Common myeloid progenitor, CD34-positive (primary cell): ENCODE measurements around the gene SHISAL1.
"Not testable (repeated sequence)": the region's sequence is repeated elsewhere in the genome, so short reads cannot be mapped to it uniquely, and the experiment has no call there.

Source experiments
- CTCF ChIA-PET: fragments of 350-600 bp; sonication (Branson Sonifier 250); formaldehyde crosslinking; loops from one replicate; lab custom pipeline; 2021; ENCODE audit warnings: antibody characterized with exemption; lab: Charles Lee
- POLR2A ChIA-PET: fragments of 350-600 bp; sonication (Branson Sonifier 250); formaldehyde crosslinking; loops from one replicate; lab custom pipeline; 2021; ENCODE audit warnings: antibody characterized with exemption; lab: Charles Lee
- DNase-seq, 3 donors: peaks; one replicate each; pipeline versions ENCODE4 v3.0.0 to v3.0.0-alpha.2; 2013
- H3K27ac ChIP-seq, 2 experiments: 1 replicate in 1 of 2; 2 replicates in 1 of 2; pipeline ENCODE4 v1.7.0; 2013; ENCODE audit warnings: inconsistent platforms in 2 of 2, low read length in 2 of 2, mild to moderate bottlenecking in 2 of 2, low read depth in 1 of 2, moderate library complexity in 1 of 2; ENCODE audit not compliant: severe bottlenecking in 2 of 2, insufficient read depth in 1 of 2, poor library complexity in 1 of 2
- H3K27me3 ChIP-seq, 5 experiments: replicated peaks in 2 of 5; 1 replicate in 3 of 5; 2 replicates in 2 of 5; pipeline versions ENCODE4 v1.6.1 to v1.7.0; 2013; ENCODE audit warnings: low read length in 4 of 5, mild to moderate bottlenecking in 2 of 5, moderate library complexity in 2 of 5, inconsistent platforms in 1 of 5; ENCODE audit not compliant: insufficient read depth in 5 of 5, control insufficient read depth in 4 of 5
- H3K36me3 ChIP-seq, 4 experiments: 1 replicate in 2 of 4; 2 replicates in 2 of 4; pipeline versions ENCODE4 v1.6.1 to v1.7.0; 2013; ENCODE audit warnings: low read length in 3 of 4, control low read depth in 1 of 4, mild to moderate bottlenecking in 1 of 4; ENCODE audit not compliant: control insufficient read depth in 4 of 4, insufficient read depth in 4 of 4
- H3K4me1 ChIP-seq, 4 experiments: 1 replicate in 3 of 4; 2 replicates in 1 of 4; pipeline versions ENCODE4 v1.6.1 to v1.7.1; 2013; ENCODE audit warnings: low read length in 3 of 4, mild to moderate bottlenecking in 3 of 4, control low read depth in 1 of 4, inconsistent platforms in 1 of 4, moderate library complexity in 1 of 4; ENCODE audit not compliant: control insufficient read depth in 4 of 4, insufficient read depth in 4 of 4; ENCODE audit errors: control extremely low read depth in 1 of 4
- H3K4me3 ChIP-seq, 7 experiments: 1 replicate in 4 of 7; 2 replicates in 3 of 7; pipeline versions ENCODE4 v1.5.1 to v1.7.0; 2013; ENCODE audit warnings: mild to moderate bottlenecking in 7 of 7, low read length in 6 of 7, moderate library complexity in 6 of 7, inconsistent platforms in 2 of 7, low read depth in 2 of 7, control low read depth in 1 of 7; ENCODE audit not compliant: insufficient read depth in 4 of 7, control insufficient read depth in 1 of 7; ENCODE audit errors: extremely low read depth in 1 of 7
- H3K9me3 ChIP-seq, 5 experiments: 1 replicate in 4 of 5; 2 replicates in 1 of 5; pipeline versions ENCODE4 v1.6.1 to v1.7.1; 2013; ENCODE audit warnings: low read length in 4 of 5, mild to moderate bottlenecking in 2 of 5, inconsistent platforms in 1 of 5, low read depth in 1 of 5, moderate library complexity in 1 of 5; ENCODE audit not compliant: control insufficient read depth in 4 of 5, insufficient read depth in 2 of 5; ENCODE audit errors: control extremely low read depth in 1 of 5
- WGBS: methylation state at CpG from one replicate; pipeline ENCODE4 v1.1.5; 2013; ENCODE audit not compliant: insufficient coverage; 5-methylcytosine and 5-hydroxymethylcytosine counted together

The SHISAL1 gene

DNA sequence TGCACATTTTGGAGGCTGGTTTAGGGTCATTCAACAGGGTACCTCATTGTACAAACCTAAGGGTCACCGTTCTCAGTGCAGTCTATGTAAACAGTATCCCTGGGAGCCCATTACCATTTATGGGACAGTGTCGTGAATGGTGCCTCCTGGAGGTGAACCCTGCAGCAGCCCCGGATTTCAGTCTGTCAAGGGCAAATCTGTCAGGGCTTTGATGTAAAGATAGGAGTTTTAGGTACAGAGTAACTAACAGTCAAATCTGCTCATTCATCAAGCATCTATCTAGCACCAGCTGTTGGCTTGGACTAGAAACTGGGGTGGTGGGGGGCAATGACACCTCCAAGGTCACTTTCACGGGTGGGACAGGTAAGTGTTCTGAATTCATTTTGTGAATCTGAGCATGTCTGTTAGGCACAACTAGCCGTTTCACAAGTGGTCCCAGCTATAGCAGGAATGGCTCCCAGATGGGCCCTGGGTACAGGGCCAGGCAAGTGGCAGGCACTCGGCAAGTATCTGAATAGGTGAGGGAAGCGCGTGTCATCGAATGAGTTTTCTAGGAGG is 68.4 kb downstream of the SHISAL1 start:
- H3K27ac ChIP-seq, result no peak overlapping the region
- DNase-seq, result no peak
- no peak overlapping the region for H3K4me3 ChIP-seq
- CTCF ChIA-PET, result interaction anchor here (1.1 kb wide), 1 partner anchor 39 kb away, joined by 3 read pairs; no protein-coding TSS in a partner anchor
- peaks cover 0 to under 1% (median under 1%) of the 10 kb centered on the region in 5 experiments for H3K9me3 ChIP-seq
- POLR2A ChIA-PET, result no interaction called here
- WGBS, result 99% methylated on average over 8 of the region's 9 CpGs
- H3K27me3 ChIP-seq, result peaks cover 0 to 3% (median 0%) of the 10 kb centered on the region in 5 experiments
- H3K36me3 ChIP-seq, result no peaks in the 10 kb centered on the region
- H3K4me1 ChIP-seq, result no peaks in the 10 kb centered on the region

DNA sequence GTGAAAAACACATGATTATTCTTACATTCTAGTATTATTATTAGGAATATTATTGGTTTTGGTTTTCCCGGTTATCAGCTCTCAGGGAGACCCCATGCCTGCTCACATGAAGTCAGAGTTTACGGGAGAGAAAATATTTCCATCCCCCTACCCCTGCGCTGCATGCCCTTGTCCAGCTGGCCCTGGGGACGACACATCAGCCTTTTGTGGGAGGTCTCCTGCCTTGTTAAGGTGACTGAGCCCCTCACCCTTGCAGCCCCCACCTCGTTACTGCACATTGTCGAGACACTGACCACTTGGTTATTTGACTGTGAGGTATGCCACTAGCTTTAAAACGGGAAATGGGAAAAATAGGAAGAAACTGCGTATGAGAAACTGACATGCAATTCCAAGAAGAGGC is 69.0 kb downstream of the SHISAL1 start:
- DNase-seq, result no peak
- H3K4me3 ChIP-seq, result no peak overlapping the region
- ChIA-PET CTCF (interaction anchor here (1.1 kb wide), 1 partner anchor 39 kb away, joined by 3 read pairs; no protein-coding TSS in a partner anchor), POLR2A (no interaction called here)
- WGBS, result 95% methylated on average over 4 of the region's 8 CpGs
- H3K9me3 ChIP-seq, result no peaks in the 10 kb centered on the region
- H3K27me3 ChIP-seq, result peaks cover 0 to 3% (median 0%) of the 10 kb centered on the region in 5 experiments
- no peaks in the 10 kb centered on the region for H3K4me1 ChIP-seq
- H3K36me3 ChIP-seq, result no peaks in the 10 kb centered on the region
- H3K27ac ChIP-seq, result no peak overlapping the region

DNA sequence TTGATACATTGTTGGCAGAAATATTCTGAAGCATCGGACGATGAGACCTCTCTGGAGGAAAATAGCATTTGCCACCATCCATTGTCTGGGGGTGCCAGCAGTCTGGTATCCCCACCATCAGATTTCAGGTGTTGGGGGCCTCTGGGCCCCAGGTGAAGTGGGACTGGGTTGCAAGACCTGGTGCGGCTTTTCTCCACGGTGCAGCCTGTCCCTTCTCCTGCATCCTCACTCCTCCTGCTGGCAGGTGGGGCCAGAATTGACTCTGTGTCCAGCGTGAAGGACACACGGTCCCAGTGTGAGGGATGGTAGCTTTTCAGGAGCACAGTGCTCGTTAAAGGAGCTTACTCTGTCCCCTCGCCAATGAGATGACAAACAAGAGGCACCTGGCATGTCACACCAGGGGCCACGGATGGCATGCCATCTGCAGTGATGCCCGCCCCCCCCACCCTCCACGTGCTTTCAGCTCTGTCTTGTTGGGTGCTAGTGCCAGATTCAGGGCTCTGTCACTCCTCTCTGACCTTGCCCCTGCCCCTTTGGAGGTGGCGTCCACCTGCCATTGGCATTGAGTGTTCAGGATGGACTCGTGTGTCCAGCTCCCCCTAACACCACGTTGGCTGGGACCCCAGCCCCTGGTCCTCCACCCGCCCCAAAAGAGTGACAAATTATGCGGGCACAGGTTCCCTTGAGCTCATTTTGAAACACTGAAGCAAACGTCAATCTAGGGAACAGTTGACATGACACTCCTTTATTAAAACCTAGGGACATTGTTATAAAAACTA is 69.6 kb downstream of the SHISAL1 start:
- H3K9me3 ChIP-seq, result no peaks in the 10 kb centered on the region
- H3K27ac ChIP-seq, result no peak overlapping the region
- POLR2A ChIA-PET, result interaction anchor here (0.7 kb wide), 1 partner anchor 132 kb away, joined by 3 read pairs; no protein-coding TSS in a partner anchor
- no peaks in the 10 kb centered on the region for H3K4me1 ChIP-seq
- no peak for DNase-seq
- no peaks in the 10 kb centered on the region for H3K36me3 ChIP-seq
- CTCF ChIA-PET, result no interaction called here
- WGBS, result 98% methylated on average over 13 of the region's 17 CpGs
- H3K27me3 ChIP-seq, result peaks cover 0 to 3% (median 2%) of the 10 kb centered on the region in 5 experiments
- H3K4me3 ChIP-seq, result no peak overlapping the region

DNA sequence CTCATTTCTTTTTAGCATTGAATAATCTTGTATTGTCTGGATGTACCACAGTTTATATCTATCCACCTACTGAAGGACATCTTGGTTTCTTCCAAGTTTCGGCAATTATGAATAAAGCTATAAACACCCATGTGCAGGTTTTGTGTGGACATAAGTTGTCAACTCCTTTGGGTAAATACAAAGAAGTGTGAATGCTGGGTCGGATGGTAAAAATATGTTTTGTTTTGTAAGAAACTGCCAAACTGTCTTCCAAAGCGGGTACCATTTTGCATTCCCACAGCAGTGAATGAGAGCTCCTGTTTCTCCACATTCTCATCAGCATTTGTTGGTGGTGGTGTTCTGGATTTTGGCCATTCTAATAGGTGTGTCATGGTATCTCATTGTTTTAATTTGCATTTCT is 71.6 kb downstream of the SHISAL1 start:
- H3K9me3 ChIP-seq, H3K36me3 ChIP-seq, POLR2A ChIA-PET, H3K4me1 ChIP-seq, H3K27ac ChIP-seq, DNase-seq, H3K4me3 ChIP-seq, H3K27me3 ChIP-seq: not testable (repeated sequence)
- CTCF ChIA-PET, result interaction anchor here (0.7 to 1.3 kb wide), 2 partner anchors 23 to 36 kb away, joined by 3 to 4 read pairs; no protein-coding TSS in a partner anchor
- no CpG with 5 or more reads among the region's 3 CpGs for WGBS

DNA sequence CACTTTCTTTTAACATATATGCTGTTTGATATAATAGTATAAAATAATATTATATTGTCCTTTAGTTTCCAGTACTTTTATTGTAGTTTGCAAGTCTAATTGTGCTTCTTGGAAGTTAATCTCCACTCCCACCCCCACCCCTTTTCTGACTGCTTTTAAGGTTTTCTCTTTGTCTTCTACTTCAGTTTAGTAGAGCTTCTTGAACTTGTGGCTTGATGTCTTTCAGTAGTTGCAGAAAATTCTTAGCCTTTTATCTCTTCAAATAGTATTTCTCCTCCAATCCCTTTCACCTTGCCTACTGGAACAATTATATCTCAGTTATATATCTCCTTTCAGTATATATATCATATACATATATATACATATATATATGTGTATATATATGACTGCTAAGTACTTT is 75.5 kb downstream of the SHISAL1 start:
- Histone ChIP-seq H3K4me3 (no peak overlapping the region), H3K27me3 (peaks cover 0 to 2% (median 0%) of the 10 kb centered on the region in 5 experiments), H3K27ac (no peak overlapping the region), H3K9me3 (peaks cover 0 to 3% (median 0%) of the 10 kb centered on the region in 5 experiments), H3K4me1 (no peaks in the 10 kb centered on the region), H3K36me3 (no peaks in the 10 kb centered on the region)
- ChIA-PET POLR2A (no interaction called here), CTCF (no interaction called here)
- no peak for DNase-seq

DNA sequence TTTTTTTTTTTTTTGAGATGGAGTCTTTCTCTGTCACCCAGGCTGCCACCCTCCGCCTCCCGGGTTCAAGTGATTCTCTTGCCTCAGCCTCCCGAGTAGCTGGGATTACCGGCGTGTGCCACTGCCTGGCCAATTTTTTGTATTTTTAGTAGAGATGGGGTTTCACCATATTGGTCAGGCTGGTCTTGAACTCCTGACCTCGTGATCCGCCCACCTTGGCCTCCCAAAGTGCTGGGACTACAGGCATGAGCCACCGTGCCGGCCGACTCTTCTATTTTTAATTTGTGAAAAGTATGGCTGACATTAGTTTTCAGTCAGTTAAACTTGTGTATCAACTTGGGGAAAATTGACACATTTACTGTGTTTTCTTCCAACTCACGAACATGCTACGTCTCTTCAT is 78.4 kb downstream of the SHISAL1 start:
- H3K4me1 ChIP-seq, H3K36me3 ChIP-seq, CTCF ChIA-PET, H3K9me3 ChIP-seq, H3K27ac ChIP-seq, POLR2A ChIA-PET, H3K4me3 ChIP-seq, H3K27me3 ChIP-seq, DNase-seq: not testable (repeated sequence)
- 92% methylated on average over 5 of the region's 12 CpGs for WGBS

DNA sequence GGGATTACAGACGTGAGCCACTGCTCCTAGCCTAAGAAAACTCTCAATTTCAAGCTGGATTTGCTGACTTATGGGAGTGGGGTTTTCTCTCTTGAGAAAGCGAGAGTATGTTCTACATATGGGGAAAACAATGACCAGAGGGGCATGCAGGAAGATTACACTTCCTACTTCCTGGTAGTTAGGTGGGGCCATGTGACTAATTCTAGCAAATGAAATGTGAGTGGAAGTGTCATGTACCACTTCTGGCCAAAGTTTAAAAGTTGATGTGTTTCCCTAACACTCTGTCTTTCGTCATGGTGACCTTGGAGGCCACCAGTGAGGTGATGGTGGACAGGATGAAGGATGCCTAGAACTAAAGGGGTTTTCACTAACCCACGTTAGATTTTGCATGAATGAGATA is 81.5 kb downstream of the SHISAL1 start:
- 95% methylated on average over 3 of the region's 4 CpGs for WGBS
- ChIA-PET CTCF (no interaction called here), POLR2A (interaction anchor here (0.6 kb wide), 1 partner anchor 434 kb away, joined by 6 read pairs; no protein-coding TSS in a partner anchor)
- Histone ChIP-seq H3K4me3 (no peak overlapping the region), H3K27ac (no peak overlapping the region), H3K9me3 (peaks cover 0 to 9% (median 4%) of the 10 kb centered on the region in 5 experiments), H3K4me1 (no peaks in the 10 kb centered on the region), H3K27me3 (no peaks in the 10 kb centered on the region), H3K36me3 (no peaks in the 10 kb centered on the region)
- DNase-seq, result no peak
